Renal cortex interstitium (tissue), 11 donors: ENCODE results near the gene VSTM2B. TPM values are rescaled to one million over a fixed set of nuclear protein-coding genes. Genes with fewer than 3 reads are reported as not detected.

ENCODE experiments used
- DNase-seq, 11 donors: peaks; one replicate each; pipeline ENCODE4 v3.0.0-alpha.2; 2013; ENCODE audit warnings: low read depth in 9 of 11, low spot score in 4 of 11; ENCODE audit errors: extremely low read depth in 1 of 11
- polyA plus RNA-seq, 3 donors: library from polyadenylated mRNA; unstranded; fragments of 120-200 nt; gene quantifications; one replicate each; pipeline ENCODE4 v1.2.1, GENCODE V29; 2013; ENCODE audit not compliant: insufficient read length in 3 of 3

VSTM2B gene
- polyA plus RNA-seq, 3 donors, result 0.42 to 0.64 (median 0.60) TPM

DNA sequence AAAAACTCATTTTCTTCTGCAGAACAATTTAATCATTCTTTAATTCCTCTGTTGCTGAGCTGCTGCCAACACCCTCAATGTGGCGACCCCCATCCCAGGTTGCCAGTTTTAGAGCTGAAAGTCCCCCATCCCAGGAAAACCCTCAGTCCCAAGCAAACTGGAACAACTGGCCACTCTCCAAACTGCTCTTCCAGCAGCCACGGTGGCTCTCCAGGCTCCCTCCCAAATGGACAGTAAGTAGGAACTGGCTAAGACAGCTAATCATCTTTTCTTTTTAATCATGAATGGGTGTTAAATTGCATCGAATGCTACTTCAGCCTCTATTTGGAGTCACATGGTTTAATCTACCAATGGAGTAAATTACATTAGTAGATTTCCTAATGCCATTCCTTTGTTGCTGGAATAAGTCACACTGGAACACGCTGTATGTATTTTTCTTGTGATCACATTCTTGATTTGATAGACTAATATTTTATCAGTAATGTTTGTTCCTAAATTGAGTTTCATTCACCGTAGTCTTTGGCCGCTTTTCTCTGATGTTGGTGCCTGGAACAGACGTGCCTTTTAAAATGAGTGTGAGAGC, 33.7 kb upstream of the VSTM2B start:
- DNase-seq, result no peak

DNA sequence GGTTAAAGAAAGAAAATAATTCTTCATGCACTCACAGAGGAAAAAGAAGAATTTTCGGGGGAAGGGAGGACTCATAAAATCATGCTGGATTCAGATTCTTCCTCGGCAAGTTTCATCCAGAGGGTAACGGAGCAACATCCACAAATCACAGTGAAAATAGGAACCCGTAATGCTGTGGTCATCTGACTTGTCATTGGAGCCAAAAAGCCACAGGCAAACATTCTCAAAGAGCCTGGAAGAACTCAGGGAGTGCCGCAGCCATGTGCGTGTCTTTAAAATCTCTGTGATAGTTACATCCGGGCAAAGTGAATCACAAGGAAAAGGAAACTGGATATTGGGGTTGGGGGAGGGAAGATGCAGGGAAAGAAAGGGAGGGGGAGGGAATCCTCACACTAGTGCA, 33.0 kb upstream of the VSTM2B start:
- peak in 7 of 11 donors; percentile 12 to 46 (median 25) for DNase-seq

DNA sequence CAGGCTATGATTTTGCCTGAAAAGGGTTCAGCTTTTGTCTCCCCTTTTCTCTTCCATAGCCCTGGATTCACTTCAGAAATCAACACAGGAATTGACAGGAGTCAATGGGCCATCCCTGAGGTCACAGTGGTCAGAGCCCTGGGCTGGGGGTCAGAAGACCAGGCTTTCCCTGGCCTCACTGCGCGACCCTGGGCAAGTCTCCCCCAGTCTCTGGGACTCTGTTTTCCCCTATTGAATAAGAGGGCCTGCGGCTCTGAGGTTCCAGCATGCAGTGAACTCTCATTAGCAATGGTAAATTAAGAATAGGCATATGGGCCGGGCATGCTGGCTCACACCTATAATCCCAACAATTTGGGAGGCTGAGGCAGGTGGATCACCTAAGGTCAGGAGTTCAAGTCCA, 30.7 kb upstream of the VSTM2B start:
- no peak for DNase-seq

DNA sequence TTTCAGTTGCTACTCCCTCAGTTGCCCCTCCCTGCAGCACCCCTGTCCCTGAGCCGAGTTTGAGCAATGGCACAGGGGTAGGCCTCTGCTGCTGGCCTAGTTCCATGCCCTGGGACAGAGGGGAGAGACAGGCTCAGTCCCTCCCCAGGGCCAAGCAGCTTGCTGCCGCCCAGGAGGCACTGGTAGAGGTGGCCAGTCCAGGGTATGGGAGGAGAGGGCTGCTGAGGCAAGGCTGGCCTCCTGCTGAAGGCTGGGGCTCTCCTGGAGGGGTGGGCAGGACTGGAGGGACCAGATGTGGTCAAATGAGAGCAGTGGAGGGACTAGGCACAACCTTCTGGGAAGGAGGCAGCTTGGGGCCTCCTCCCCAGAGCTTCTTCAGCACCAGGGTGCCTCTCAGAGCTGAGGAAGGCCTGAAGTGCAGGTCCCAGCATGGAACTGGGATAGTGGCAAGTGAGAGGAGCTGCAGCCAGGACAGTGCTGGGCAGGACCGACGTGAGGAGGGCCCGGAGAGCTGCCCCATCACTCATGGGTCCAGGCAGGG, 29.8 kb upstream of the VSTM2B start:
- DNase-seq, result no peak

DNA sequence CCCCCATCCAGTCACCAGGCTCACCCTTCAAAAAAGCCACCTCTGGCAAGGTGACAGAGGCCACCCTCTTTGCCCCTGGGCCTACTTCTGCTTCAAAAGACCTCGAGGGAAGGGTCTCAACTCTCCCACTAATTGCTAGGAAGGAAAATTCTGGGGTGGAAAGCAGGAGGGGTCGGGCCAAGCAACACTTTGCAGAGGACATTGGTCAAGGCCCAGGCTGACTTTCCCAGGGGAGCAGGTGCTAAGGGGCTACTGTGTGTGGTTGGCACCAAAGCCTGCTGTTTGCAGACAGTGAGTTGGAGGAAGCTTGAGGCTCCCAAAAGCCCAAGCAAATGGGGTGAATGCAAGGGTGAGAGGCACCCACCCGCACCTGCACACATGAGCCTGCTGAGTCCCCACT, 28.6 kb upstream of the VSTM2B start:
- no peak for DNase-seq

DNA sequence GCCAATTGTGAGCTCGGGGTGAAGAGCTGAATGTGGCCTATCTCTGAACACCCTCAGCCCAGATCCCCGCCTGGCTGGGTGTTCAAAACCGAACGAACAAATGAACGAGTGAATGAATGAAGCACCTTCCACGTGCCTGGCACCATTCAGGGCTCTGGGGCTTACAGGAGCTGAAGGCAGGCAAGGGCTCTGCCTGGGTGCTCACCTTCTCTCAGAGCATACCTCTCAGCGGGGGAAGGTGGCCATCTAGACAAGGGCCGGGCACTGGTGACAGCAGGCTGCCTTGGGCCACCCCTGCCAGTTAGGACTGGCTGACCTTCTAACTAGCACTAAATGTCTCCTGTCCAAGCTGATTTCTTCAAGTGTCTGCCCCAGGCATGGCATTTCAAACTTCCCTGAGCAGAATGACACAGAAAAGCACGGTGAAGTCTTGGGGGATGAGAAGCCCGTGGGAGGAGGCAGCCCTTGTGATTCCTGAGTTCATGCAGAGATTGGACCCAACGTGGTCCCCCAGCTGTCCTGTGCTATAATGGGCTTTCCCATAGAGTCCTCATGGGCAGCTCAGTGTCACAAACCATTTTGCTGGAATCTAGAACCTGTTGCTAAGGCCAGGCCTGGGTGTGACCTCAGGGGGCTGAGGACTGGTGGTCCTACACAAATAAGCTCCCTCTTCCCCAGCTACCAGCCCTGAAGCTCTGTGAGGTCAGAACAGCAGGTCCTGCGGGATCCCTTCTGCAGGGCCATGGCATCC, 27.9 kb upstream of the VSTM2B start:
- DNase-seq, result no peak

DNA sequence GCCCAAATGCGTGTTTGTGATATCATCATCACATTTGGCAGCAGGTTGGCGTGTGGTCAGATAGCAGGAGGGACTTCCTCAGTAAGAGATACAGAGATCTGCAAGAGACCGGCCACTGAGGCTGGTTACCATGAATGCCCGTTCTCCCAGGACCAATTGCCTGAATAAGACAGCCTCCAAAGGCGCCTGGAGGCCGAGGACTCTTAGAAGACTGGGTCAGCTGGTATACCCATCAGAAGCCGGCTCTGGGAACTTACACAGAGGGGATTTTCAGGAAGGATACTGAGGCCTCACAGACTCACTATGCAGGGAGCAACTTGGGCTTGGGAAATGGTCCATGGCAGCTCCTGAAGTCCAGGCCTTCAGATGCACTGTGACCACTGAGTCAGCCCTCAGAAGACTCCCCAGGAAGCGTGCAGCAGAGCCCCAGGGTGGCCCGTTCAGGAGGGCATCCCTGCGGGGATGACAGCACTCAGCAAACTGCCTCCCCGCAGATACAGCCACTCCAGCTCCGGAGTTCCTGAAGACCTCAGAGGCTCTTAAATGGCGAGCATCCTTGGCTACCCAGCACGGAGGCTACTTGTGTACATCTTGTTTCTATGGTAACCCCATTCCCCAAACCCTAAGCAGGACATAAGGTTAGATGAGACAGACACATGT, 26.4 kb upstream of the VSTM2B start:
- no peak for DNase-seq

DNA sequence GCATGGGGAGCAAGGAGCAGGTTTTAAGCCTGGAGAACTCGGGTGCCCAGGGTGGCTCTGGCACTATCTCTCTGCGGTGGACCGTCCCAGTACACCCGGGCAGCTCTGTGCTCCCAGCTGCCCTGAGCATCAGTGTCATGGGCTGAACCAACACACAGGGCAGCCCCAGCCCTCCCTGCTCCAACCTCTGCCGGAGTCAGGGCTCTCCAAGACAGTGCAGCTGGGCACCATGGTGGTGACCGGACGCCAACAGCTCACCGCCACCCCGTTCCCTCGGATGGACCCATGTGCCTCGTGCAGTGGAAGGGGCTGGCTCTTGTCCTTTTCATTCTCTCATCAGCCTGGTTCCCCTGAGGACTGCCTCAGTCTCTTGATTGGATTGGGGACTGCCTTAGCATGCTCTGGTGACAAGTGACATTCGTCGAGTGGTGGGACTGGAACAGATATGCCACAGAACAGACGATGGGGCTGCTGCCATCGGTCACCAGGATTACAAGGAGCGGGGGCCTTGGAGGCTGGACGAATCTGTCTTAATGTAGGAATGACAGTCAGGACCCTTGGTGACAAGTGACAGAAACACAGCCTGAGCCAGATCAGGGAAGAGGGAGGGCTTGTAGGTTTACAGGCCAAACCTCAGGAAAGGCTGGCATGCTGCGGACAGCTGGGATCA, 25.7 kb upstream of the VSTM2B start:
- no peak for DNase-seq

DNA sequence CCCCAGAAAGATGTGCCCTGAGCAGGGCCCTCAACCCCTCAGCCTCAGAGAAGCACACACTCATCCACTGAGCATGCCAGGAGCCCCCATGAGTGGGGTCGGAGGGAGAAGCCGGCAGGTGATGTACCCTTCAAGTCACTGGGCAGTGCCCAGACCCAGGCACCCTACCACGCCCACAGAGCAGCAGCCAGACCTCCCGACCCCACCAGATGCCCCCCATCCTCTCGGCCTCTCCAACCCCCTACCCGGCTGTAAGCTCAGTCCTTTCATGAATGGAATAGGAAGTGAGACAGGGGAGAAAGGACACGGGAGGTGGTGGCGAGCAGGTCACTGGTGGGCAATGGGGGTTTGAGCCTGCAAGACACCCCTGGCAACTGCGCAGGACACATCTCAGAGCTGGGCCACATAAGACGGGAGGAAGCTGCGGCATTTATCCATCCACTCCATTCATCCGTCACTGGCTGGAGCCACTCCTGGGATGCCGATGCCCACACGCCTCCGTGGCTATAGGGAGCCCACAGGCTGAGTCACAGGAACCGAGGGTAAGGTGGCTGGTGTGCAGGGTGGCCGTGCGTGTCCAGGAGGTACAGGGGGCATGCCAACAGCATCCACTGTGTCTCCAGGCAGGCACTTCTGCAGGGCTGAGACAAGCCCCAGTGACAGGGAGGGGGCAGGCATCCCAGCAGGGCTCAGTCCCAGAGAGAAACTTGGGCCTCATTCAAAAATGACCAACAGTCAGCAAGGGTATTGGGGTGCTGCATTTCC, 23.8 kb upstream of the VSTM2B start:
- DNase-seq, result no peak

DNA sequence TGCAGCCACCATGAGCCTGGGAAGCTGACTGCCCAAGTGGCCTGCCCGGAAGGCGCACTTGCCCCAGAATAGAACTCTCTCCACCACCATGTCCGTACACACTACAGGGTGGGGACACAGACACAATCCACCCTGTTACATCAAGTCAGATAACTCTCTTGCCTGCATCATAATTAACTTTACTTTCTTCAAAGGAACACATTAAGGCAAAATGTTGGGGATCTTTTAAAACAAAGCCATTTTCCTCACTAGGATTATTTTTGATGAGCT, 23.3 kb upstream of the VSTM2B start:
- DNase-seq, result no peak

DNA sequence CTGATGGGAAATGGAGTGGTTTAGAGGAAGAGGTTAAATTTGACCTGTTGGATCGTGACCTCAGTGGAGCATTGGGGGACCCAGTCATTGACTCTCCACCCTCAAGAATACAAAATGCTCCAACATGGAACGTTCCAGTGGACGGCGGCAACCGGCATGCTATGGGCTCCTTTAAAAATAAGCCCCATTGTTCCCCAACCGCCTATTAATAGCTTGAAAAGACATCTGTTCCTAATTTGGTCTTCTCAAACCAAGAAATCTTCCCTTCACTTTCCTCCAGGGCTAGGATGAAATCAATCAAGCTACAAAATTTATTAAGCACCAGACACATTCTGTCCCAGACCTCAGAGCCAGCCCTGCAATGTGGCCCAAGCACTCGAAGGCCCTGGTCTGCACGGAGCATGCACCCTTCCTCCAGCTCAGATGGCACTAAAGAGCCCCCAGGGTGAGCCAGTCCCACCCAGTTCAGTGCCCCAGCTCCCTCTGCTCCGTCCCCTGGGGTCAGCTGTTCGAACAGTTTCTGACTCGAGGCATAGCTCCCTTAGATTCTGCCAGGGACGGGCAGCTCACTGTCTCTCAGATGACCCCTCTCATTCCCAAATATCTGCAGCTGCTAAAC, 22.5 kb upstream of the VSTM2B start:
- DNase-seq, result no peak

DNA sequence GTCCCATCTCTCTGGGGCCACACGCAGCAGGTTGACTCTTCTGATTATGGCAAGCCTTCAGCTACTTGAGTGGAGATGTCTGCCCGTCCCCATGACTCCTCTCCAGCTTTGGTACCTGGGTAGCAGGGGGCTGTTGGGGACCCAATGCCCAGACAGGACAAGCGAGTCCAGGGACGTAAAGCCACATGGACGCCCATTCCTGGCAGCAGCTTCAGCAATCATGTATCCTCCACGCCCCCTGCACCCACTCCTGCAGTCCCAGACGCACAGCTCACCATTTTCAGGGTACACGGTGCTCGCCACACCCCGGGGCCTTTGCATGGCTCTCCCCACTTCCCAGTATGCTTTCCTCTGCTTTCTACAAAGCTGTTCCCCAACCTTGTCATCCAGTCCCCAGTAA, 22.0 kb upstream of the VSTM2B start:
- DNase-seq, result no peak

DNA sequence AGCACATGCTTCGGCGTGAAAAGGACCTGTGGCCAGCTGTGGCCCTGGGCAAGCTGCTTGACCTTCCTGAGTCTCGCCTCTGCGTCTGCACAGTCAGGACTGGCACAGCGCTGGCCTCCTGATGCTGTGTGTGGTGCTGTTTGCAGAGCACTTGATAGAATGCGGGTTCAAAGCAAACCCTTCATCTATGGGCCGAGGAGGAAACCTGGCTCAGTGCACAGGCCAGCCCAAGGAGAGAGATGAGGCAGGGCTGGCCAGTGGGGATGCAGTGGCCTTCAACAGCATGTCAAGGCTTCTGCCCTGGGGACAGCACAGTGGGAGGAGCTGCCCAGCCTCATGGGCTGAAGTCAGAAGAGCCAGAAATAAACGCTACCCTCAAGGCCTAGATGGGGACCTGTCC, 21.3 kb upstream of the VSTM2B start:
- no peak for DNase-seq

DNA sequence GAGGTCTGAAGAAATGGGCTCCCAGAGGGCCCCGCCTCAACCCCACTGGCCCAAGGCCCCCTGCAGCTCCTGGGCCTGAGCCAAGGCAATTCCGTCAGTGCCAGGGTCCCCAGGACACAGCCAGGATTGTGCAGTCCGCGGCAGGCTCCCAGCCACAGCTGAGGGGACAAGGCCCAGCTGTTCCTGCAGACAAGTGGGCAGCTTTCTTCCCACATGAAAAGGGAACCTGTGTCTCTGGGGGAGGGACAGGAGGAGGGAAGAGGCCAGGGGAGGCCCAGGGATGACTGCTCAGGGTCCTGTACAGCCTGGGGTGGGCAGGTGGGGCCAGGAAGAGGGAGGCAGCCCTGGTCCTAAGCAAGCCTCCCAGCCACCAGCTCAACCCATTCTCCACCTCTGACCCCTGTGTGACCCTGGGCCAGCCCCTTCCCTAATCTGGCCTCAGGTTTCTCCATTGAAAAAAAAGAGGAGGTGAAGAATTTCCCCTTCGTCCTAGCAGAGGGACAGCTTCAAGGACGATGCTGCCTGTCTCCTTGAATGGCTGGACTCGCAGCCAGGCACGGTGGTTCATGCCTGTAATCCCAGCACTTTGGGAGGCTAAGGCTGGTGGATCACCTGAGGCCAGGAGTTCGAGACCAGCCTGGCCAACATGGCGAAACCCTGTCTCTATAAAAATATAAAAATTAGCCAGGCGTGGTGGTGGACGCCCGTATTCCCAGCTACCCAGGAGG, 20.5 kb upstream of the VSTM2B start:
- DNase-seq, result peak in 1 of 11 donors; percentile 15

DNA sequence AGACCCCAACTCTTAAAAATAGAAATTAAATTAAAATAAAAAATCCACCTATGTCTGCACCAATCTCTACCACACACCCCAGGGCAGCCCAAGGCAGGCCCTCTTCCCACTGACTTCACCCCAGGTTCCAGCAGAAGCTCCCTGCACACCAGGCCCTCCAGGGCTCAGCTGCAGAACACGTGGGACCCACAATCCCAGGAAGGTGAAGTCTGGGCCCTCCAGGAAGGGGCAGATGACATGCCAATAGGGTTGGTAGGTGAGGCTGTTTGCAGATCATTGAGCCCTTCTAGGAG, 19.2 kb upstream of the VSTM2B start:
- DNase-seq, result no peak

DNA sequence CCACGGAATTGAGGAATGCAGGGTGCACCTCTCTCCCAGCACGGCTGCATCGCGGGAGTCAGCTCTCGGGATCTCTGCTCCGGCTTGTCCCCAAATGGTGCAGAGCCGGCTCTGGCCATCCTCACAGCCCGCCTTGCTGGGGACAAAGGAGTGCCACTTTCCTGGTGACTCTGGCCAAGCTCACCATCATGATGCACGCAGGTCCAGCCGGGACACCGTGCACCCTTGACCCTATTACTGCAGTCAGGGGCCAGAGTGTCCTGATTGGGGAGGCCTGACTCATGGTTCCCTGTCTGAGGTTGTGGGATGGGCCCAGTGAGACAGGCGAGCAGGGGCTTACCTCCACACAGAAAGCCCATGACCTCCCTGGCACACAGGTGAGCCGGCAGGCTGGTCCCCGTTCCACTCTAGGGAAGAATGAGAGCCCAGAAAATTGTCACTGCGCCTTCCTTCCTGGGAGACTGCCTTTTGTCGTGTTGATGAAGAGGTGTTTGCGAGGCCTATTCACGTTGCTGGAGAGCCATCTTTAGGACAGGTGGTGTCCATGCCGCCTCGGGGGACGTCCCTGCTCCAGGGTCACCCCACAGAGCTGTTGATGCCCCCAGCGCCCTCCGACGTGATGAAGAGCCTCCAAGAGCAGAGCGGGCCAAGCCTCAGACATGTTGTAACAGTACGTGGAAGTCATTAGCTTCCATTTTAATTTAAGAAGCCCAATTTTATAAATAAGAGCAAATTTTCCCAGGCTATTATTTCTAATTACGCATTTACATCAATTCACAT, 18.5 kb upstream of the VSTM2B start:
- DNase-seq, result no peak

DNA sequence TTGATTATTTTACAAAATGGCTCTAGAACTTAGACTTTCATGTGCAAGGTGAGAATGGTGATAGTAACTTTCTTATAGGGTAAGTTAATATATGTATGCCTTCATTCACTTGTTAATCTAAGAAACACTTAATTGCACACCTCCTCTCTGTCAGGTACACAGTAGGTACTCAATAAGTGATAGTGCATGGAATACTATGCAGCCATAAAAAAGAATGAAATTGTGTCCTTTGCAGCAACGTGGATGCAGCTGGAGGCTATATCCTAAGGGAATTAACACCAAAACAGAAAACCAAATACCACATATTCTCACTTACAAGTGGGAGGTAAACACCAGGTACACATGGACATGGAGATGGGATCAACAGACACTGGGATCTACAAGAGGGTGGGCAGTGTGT, 17.6 kb upstream of the VSTM2B start:
- DNase-seq, result no peak

DNA sequence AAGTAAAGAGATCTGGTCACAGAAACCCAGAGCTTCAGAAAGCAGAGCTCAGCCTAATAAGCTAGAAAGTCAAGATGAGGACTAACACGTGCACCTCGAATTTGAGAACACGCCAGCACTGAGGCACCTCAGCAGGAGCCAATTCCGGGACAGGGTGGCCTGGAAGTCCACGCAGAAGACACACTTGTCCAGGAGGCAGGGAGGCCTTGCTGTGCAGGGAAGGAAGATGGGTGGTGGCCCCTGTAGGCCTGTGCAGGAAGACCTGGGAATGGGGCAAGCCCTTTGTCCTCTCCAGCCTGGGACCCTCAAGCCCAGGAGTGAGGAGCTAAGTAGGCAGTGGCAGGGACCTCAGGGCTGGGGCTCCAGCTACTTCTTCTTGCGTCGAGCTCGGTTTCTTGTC, 16.3 kb upstream of the VSTM2B start:
- DNase-seq, result no peak
